Measurements from ENCODE around the gene PTMA.

Gene PTMA

GRCh38 chr2:231683292-231684235, 24.8 kb upstream of the PTMA start:
- no peak for TF ChIP-seq ZNF274 (IDR thresholded peaks at IDR 0.05; ENCODE audit: low read depth, low read length)
- no peak overlapping the region for H3K4me3 ChIP-seq (ENCODE audit: low read length)

DNA sequence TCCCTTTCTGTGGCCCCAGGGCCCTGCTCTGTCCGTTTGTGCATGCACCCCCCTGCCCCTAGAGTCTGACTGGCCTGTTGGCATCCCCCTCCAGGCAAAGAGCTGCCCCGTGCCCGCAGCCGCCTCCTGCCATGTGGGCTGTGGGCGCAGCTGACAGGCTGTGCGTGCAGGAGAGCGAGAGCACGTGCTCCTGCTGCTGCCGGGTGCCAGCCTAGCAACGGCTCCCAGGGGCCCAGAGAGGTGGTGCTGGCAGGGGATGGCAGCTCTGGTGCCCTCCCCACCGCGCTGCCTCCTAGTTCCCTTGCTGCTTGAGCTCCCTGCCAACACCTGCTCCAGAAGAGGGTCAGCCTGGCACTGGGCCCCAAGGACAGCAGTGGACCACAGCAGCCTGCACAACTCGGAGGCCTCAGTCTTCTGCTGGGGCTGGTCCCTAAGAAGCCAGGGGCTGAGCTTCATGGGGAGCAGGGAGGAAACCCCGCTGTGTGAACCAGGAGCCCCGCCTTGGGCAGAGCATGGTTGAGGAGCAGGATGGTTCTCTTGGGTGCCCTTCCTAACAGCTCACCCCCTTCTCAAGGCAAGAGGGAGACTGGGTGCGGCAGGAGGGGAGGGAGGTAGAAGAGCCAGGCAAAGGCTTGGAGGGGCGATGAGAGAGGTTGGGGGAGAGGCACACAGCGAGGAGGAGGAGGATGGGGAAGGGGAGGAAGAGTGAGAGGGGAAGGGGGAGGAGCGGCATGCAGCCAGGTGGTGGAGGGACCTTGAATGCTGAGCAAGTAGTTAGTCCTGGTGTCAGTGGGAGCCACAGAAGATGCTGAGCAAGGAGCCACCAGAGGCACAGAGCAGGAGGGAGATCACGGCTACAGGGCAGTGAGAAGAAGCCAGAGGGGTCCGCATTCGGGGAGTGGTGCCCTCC, 23.8 kb upstream of the PTMA start:
- no peak overlapping the region for H3K4me3 ChIP-seq (ENCODE audit: low read length)
- no peak for TF ChIP-seq ZNF274 (IDR thresholded peaks at IDR 0.05; ENCODE audit: low read depth, low read length)

DNA sequence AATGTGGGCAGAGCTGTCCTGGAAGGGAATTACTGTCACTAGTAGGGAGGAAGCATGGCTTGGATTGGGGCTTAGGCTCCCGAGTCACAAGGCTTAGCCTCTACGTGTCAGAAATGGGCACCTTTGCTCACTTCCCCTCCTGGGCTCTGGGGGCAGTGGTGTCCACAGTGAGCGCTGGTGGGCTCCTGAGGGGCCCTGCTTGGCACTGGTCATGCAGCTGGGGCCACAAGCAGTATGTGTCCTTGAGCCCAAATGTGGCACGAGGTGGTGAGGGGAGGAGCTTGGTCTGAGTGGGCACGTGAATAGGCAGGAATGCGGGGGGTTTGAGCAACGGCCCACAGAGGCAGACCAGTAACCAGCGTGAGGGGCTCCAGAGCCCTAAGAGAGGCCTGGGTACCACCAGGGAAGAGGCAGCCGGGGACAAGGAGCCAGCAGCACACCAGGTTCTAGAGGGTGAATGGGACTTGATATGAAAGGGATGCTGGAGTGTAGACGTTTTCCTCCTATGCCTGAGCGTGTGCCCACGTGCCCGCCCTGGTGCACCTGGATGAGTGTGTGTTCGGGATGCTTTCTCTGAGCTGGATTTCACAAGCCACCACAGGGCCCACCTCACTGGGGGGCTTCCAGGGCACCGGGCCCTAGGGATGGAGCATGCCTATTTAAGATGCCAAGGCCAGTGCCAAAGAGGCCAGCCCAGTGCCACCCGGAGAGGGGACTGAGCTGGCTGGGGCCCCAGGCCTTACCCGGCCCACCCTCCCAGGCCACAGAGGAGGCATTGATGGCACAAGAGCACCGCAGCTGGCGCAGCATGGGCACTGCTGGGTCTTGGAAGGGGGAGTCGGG, 22.8 kb upstream of the PTMA start:
- no peak overlapping the region for H3K4me3 ChIP-seq (ENCODE audit: low read length)
- no peak for TF ChIP-seq ZNF274 (IDR thresholded peaks at IDR 0.05; ENCODE audit: low read depth, low read length)

DNA sequence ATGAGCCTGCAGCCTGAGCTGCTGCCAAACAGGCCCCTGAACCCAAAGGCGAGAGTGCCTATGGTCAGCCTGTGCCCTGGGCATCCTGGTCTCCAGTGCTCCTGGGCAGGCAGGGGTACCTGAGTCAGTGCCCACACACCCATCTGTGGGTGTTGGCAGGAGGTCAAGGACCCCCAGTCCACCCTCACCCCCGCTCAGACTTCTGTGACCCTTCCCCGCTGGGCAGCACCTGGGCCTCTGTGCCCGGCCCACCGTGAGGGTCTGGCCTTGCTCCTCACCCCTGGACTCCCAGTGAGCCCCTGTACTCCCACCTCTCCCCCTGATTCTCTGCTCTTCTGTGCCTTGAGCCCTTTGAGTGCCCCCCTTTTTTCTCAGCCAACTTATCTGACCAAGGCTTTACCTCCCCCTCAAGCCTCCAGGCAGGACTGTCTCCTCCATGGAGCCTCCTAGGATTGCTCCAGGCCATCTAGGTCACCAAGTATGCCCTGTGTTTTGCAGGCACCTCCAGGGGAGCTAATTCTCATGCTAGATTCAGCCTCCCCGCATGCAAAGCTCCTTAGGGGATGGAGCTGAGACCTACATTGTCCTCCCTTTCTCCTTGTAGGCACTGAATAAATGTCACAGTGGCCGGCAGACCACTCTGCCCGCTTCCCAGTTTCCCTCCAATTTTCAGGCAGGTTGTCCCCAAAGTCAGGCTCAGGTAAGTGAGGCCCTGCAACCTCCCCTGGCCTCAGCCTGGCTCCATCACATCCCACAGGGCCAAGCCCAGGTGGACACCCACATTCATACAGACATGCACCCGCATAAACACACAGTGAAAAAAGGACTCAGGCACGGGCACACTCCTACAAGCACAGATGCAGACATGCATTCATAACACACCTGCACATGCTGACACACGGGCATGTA, 21.9 kb upstream of the PTMA start:
- no peak overlapping the region for H3K4me3 ChIP-seq (ENCODE audit: low read length)
- no peak for TF ChIP-seq ZNF274 (IDR thresholded peaks at IDR 0.05; ENCODE audit: low read depth, low read length)

- H3K4me3 ChIP-seq (ENCODE audit: low read length): no peak overlapping the region
- TF ChIP-seq ZNF274 (IDR thresholded peaks at IDR 0.05; ENCODE audit: low read depth, low read length): no peak
These were observed 21.0 kb upstream of the PTMA start for GRCh38 chr2:231687133-231687852.

GRCh38 chr2:231687961-231688360, 20.4 kb upstream of the PTMA start:
- H3K4me3 ChIP-seq (ENCODE audit: low read length): no peak overlapping the region
- TF ChIP-seq ZNF274 (IDR thresholded peaks at IDR 0.05; ENCODE audit: low read depth, low read length): no peak

GRCh38 chr2:231688719-231689118, 19.6 kb upstream of the PTMA start:
- no peak overlapping the region for H3K4me3 ChIP-seq (ENCODE audit: low read length)
- no peak for TF ChIP-seq ZNF274 (IDR thresholded peaks at IDR 0.05; ENCODE audit: low read depth, low read length)

DNA sequence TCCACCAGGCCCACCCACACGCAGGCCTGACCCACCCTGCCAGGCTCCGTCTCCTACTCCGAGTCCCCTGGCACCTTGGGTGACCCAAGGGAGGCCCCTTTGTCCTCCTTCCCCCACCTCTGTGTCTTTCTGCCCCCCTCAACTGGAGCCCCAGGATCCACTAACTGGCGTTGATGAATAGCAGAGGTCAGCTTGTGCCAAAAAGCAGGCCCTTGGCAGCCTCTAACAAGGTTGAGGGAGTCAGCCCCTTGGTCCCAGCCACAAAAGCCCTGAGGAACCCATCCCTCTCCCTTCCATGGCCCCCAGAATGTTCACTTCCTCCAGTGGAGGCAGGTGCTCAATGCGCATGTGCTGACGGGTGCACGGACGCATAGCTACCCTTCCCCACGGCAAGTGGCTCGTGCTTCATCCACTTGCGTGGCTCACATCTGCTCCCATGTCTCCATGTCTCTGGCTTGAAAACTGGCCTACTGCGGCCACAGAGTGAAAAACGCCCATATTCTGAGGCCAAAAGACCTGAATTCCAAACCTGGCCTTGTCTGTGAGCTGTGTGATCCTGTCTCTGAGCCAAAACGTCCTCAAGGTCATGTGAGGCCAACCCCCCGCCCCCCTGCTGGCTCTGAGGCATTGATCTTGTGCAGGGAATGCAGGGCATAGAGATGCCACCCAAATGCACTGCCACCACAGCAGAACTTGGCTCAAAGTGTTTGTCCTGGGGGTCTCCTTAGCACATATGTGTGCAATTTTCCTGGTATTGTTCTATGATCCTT, 19.0 kb upstream of the PTMA start:
- no peak for TF ChIP-seq ZNF274 (IDR thresholded peaks at IDR 0.05; ENCODE audit: low read depth, low read length)
- no peak overlapping the region for H3K4me3 ChIP-seq (ENCODE audit: low read length)

GRCh38 chr2:231691251-231691772, 17.0 kb upstream of the PTMA start:
- no peak for TF ChIP-seq ZNF274 (IDR thresholded peaks at IDR 0.05; ENCODE audit: low read depth, low read length)
- H3K4me3 ChIP-seq (ENCODE audit: low read length): no peak overlapping the region

GRCh38 chr2:231692847-231693246, 15.5 kb upstream of the PTMA start:
- no peak overlapping the region for H3K4me3 ChIP-seq (ENCODE audit: low read length)
- TF ChIP-seq ZNF274 (IDR thresholded peaks at IDR 0.05; ENCODE audit: low read depth, low read length): no peak

DNA sequence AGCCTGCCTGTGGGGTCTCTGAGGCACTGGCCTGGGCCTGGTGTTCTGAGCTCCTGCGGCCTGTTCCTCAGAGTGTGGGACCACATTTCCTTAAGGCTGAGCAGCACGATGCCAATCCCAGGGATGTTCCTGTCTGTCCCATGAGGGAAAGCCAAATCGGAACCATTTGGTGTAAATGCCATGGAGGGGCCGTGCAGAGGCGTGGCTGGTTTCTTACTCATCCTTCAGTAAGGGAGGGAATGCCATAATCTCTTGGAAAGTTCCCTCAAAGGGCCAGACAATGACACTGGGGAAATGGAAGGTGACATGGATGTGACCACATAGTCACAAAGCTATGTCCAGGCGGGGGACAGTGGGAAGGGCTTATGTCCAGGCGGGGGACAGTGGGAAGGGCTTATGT, 14.4 kb upstream of the PTMA start:
- no peak for TF ChIP-seq ZNF274 (IDR thresholded peaks at IDR 0.05; ENCODE audit: low read depth, low read length)

More for the DNA sequence above, 14.4 kb upstream of the PTMA start:
- no peak overlapping the region for H3K4me3 ChIP-seq (ENCODE audit: low read length)
